ENCODE measurements around the gene TMEM163.

Gene TMEM163

DNA sequence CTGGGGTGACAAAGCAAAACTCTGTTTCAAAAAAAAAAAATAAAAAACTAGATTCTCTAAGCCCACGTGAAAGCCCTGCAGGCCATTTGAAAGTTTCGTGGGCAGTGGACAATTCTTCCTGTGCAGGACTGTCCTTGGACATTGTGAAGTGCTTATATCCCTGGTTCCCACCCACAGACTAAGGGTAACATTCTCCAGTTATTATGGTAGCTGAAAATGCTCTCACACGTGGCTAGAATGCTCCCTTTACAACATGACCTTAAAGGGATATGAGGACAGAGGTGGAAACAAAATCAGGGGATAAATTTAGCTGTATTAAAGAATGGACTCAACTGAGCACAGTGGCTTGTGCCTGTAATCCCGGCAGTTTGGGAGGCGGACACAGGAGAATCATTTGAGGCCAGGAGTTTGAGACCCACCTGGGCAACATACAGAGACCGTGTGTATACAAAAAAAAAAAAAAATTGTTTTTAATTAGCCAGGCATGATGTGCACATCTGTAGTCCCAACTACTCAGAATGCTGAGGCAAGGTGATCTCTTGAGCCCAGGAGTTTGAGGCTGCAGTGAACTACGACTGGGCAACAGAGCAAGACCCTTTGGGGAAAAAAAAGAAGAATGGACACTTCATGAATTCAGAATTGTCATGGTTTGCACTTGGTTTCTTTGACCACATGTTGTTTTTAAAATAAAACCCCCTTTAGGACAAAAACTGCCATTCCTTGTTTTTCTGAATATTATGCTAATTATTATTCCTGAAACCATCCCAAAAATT is 297.1 kb downstream of the TMEM163 start:
- no peak for DNase-seq

DNA sequence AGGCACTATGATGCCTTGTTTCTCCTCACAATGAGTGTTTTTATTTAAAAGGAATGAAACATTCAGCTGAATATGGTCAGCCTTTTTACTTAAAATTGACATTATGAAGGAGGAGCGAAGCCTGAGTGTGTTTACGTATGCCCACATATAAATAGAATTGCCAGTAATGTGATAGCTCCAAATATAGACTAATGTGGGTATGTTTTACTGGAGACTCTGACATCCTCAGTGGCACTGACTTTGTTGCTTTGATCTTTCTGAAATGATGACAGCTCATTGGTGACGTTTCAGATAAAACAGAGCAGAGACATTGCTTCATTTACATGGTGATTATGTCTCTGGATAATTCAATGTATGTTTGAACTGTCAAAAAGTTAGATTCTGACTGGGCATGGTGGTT is 297.9 kb downstream of the TMEM163 start:
- no peak for DNase-seq

DNA sequence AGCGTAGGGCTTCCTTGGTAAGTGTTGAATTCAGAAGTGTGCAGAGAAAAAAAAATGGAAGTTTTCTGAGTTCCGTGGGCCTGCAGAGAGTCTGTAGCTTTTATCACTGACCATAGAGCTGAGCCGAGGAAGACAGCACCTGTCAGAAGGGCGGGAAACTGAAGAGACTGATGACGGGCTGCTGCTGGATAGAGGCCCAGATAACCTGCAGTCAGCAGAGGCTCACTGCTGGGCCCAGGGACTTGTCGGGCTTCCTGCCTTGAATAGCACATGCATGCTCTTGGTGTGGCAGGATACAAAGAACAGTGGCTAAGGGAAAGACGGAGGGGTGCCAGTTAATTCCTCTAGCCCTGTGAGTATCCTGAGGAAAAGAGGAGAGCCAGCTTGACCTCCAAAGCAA is 298.5 kb downstream of the TMEM163 start:
- no peak for DNase-seq

DNA sequence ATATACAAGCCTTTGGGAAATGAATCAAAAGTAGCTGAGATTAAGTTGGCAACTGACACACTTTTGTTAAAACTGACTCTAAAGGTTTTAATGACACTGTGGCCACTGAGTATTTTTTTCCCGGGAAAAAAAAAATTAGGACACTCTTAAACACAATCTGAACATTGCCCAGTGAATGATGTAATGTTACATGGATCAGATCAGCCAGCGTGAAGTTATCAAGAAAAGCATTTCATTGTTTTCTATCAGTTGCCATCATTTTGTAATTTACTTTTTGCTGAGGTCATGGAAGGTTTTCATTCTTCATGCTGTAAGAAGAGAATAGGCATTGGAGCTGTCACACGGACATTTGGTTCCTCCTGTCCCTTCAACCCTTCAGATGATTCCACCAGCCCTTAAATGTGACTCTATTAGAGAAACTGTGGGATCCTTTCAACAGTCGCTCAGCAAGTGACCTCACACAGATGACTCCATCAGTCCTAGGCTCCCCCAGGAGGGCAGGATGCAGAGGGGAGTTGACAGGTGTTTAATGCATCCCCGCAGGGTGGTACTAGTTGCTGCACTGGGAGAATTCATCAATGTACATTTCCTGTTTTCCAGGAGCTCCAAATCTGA is 300.7 kb downstream of the TMEM163 start:
- DNase-seq = no peak

DNA sequence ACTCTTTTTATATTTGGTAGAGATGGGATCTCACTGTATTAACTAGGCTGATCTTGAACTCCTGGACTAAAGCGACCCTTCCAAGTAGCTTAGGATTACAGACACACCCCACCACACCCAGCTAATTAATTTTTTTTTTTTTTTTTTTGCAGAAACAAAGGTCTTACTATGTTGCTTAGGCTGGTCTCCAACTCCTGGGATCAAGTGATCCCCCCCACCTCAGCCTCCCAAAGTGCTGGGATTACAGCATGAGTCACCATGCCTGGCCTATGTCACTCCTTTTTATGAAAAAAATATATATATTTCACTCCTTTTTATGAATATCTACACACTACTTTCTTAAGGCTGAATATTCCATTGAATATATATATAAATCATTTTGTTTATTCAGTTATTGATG is 302.2 kb downstream of the TMEM163 start:
- no peak for DNase-seq

DNA sequence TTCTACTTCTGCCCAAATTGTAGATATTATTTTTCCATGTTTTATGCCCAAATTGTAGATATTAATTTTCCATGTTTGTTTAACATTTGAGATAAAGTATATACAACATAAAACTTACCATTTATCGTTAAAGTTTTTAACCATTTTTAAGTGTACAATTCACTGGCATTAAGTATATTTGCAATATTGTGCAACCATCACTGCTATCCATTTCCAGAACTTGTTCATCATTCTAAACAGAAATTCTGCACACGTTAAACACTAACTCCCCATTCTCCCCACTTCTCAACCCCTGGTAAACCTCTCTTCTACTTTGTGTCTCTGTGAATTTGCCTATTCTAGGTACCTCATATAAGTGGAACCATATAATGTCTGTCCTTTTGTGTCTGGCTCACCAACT is 302.8 kb downstream of the TMEM163 start:
- DNase-seq = no peak

DNA sequence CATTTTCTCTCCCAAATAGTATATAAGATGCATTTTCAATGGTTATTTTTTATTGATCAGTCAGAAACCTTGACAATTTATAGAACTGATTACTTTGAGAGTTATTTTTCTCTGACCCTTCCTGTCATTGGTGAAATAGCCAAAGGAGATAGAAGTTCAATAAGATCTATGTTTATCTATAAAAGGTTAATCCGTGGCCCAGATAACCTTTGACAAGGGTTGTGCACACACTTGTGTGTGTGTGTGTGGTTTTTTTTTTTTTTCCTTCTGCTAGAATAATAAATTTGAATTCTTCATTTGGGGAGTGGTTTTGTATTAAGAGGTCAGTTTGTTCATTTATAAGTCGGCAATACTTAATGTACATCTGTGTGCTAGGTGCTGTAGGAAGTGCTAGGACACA is 304.9 kb downstream of the TMEM163 start:
- no peak for DNase-seq

DNA sequence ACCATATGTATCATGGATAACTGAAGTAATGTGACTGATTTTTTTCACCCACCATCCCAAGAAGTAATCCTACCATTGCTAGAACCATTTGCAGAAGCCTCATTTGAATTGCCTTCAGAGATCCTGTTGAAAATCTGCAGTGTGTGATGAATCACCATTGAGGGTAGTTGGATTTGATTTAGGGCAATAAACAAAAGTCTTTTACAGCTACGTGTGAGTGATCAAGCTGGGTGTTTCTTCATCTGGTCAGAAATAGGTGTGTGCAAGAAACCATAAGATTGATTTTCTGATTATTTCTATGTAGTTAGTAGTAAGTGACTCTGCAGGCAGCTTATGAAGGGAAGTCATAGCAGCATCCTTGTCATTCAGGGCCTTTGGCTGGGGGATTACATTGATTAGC is 305.4 kb downstream of the TMEM163 start:
- DNase-seq = no peak

DNA sequence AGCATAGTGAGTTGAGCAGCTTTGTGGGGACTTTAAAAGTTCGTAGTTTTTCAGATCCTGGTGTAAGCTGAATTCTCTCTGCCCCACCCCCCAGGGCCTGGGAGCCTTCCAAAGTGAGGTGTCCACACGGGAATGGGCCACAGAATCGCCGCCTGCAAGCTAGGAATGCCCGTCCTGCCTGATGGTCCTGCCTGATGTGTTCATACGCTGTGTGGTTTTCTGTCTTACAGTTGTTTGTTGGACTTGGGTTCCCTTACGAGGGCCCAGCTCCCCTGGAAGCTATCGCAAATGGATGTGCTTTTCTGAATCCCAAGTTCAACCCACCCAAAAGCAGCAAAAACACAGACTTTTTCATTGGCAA is 306.2 kb downstream of the TMEM163 start:
- DNase-seq = no peak

DNA sequence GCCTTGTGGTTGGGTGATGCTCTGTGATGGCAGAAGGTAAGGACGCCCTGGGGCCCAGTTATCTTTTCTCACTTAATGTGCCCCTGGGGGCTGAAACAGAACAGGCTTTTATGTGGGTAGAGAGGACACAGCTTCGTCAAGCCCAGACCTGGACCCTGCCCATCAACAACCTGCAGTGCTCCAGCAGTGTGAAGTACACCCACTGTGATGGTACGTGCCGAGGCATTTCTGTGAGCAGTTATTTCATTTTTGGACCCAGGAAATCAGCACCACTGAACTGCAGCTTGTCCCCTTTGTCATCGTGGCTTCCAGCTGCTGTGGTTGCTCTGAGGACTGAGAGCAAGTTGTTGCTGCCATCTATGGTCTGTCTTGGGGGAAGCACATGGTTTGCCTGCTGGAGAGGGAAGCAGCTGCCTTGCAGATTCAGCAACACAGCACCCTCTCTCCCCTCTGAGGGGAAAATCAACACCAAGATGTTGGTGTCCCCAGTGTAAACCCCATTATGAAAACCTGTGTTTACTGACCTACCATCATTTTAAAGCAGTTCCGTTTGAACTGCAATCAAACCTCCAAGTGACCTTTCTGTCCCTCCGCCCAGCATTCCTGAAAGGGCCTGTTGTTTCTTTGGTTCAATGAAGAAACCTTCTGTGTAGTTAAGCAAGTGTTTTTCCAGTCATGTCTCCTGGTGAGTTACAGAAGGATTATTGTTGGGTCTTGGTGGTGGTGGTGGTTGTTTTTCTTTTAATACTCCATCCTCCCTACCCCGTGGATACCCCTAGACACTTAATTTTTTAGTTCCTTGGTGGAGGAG is 306.8 kb downstream of the TMEM163 start:
- peak; percentile 54 to 65 for DNase-seq

DNA sequence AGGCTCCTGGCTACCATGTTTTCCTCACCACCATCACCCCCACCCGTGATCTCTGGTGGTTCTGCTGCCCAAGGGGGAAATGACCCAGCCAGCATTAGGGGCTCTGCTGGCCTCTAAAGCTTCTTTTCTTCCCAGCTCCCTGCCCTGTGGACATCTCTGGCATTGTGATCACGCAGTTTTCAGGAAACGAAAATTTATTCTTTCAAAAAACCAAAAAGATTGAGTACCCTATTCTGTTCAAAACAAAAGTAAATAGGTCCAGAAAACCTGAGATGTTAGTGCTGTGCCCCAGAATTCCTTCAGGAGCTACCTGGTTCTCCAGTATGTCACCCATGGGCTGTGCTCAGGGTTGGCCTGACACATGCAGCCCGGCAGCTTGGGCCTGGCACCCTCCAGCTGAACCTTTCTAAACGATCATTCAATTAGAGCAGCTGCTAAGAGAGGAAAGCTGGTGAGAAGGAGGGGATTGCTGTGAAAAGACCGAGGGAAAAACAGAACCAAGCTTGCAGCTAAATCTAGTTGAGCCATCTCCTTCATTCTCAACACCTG is 307.4 kb downstream of the TMEM163 start:
- DNase-seq = no peak

DNA sequence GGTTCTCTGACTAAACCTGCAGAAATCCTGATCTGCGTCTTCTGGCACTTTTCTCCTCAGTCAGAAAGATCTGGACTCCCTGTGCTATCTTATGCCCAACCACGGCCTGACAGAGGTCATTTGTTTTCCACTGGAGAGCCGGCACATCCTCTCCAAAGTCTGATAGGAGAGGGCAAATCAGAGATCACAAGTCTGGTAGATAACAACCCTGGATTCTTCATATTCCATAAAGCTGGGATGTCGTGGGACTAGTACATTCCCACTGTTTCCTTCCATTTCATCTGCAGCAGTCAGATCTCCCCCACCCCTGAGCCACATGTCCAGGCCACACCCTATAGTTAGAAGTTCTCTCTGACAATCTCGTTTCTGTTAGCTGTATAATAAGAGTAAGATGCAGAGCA is 308.0 kb downstream of the TMEM163 start:
- no peak for DNase-seq

DNA sequence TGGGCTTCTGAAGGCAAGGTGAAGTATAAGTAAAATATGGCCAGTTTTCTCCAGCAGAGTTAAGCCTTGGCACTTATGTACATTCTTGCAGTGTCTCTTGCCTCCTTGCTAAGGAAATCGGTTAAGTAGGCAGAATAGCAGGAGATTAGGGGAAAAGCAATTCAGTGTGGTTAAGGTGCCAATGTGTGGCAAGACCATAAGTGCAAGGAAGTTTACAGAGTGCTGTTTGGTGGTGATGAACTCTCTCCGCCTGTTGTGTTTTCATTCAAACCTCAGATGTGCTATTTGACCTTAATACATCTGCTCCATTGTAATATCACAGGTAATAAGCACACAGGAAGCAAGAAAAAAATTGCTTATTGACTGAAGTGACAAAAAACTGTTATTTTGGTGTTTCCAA is 308.8 kb downstream of the TMEM163 start:
- DNase-seq = no peak

DNA sequence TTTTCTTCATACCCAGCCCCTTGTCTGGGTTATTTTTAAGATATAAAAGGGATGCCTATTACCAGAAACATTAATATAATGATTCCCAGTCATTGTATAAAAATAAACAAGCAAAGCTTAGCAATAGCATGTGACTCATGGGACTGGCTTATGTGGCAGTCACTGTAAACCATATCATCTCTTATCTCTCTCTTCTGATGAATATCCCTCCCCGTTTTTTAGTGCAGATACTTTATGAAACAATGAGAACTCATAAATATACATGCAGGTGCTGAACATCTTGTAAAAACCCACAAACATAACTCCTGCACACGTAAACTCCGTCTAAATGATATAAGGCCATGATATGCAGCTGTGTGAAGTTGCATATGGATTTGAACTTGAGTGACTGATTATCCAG is 310.0 kb downstream of the TMEM163 start:
- no peak for DNase-seq

DNA sequence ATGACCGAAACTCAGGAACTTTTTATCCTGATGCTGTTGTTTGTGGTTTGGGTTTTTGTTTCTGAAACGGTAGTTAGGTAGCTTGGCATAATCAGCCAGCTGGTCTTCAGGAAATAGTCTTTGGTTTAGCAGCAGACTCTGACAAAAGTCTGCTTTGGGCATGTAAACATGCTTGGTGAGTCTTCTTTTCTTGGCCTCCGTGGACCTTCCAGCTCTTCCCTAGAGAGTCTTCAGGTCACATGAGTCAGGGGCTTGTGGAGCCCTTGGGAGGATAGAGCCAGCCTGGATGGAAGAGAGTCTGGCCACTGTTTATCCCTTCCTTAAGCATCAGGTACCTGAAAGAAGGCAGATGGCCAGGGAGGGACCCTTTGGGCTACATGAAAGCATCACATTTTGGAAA is 310.4 kb downstream of the TMEM163 start:
- no peak for DNase-seq

DNA sequence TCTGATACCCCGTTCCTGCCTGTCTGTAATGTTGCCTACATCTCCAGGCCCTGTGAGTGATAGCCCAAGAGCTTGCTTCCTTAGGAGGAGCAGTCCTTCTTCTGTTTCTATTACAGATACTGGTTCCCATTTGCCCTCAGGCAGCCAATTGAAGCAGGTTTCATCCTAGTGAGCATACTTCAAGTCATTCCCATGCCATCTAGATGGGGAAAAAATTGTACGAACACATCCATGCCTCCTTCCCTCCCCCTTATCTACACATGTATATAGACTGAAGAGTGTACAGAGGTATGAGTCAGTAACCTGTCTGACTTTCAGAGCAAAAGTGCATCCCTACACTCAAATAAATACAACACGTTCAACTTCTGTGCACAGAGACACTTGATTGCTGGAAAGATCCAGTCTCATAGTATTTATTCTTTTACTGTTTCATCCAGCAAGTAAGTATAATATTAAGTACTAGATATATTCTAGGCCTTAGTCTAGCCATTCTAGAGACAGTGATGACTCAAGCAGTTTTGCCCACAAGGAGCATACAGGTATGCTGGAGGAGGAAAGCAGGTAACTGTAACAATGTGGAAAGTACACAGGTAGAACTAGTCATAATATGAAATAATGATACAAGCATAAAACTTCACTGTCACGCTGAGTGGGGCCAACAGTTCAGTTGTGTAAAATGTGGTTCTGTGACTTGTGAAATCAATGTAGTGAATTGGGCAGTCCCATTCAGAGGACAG is 311.5 kb downstream of the TMEM163 start:
- no peak for DNase-seq

DNA sequence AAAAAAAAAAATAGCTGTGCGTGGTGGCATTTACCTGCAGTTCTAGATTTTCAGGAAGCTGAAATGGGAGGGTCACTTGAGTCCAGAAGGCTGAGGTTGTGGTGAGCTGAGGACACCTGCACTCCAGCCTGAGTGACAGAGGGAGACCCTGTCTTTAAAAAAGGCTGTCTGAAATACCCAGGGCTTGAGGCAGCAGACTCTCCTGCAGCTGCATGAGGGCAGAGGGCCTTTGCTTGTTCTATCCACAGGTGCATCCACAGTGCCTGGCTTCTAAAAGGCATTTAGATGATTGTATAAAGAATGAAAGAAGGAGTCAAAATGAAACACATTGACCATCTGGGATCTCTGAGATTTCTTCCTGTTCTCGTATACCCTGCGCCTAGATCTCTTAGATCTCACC is 312.1 kb downstream of the TMEM163 start:
- DNase-seq = no peak

DNA sequence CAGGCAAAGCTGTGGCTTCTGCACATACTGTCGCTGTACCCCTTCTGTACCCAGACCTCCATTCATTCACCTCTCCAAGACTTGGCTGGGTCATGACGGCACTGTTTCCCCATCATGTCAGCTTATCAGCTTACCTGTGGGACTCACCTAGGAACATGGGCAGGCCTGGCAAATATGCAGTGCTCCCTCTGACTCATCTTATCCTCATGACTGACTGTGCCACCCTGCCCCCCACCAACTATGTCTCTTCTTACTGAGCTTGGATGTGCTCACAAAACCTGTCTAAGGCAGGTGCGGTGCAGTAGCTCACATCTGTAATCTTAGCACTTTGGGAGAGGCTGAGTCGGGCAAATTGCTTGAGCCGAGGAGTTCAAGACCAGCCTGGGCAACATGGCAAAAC is 312.5 kb downstream of the TMEM163 start:
- DNase-seq = no peak
